IMR-90 (cell line): ENCODE data around the gene TWIST2.

Source experiments
- CEBPB ChIP-seq: IDR thresholded peaks from 2 replicates; pipeline ENCODE4 v1.6.1; 2012; ENCODE audit warnings: low read depth, low read length, improper control_type of control experiment
- CHD1 ChIP-seq: IDR thresholded peaks from 2 replicates; pipeline ENCODE4 v1.6.1; 2012; ENCODE audit warnings: low read depth, low read length, improper control_type of control experiment
- CTCF ChIP-seq: conservative IDR thresholded peaks from 2 replicates; pipeline ENCODE4 v1.5.1; 2012; ENCODE audit warnings: mild to moderate bottlenecking, low read depth, low read length, improper control_type of control experiment
- ELK1 ChIP-seq: fragments of 150-350 bp; IDR thresholded peaks from 2 replicates; pipeline ENCODE4 v1.6.1; 2016; ENCODE audit warnings: low read depth, mild to moderate bottlenecking, low read length, moderate library complexity, borderline replicate concordance
- MAFK ChIP-seq: IDR thresholded peaks from 2 replicates; pipeline ENCODE4 v1.6.1; 2012; ENCODE audit warnings: low read depth, low read length, improper control_type of control experiment
- MAZ ChIP-seq: IDR thresholded peaks from 2 replicates; pipeline ENCODE4 v1.6.1; 2012; ENCODE audit warnings: low read depth, mild to moderate bottlenecking, low read length, improper control_type of control experiment, moderate library complexity, borderline replicate concordance
- MXI1 ChIP-seq: IDR thresholded peaks from 2 replicates; pipeline ENCODE4 v1.6.1; 2012; ENCODE audit warnings: low read depth, mild to moderate bottlenecking, low read length, moderate library complexity, borderline replicate concordance
- NFE2L2 ChIP-seq: fragments of 150-350 bp; IDR thresholded peaks from 2 replicates; pipeline ENCODE4 v1.6.1; 2016; ENCODE audit warnings: low read depth, mild to moderate bottlenecking, low read length
- POLR2A ChIP-seq: IDR thresholded peaks from 2 replicates; pipeline ENCODE4 v1.6.1; 2012; ENCODE audit warnings: mild to moderate bottlenecking, low read depth, low read length
- USF2 ChIP-seq: fragments of 150-350 bp; IDR thresholded peaks from 2 replicates; pipeline ENCODE4 v1.6.1; 2017; ENCODE audit warnings: mild to moderate bottlenecking, antibody characterized with exemption, low read length, low read depth

GRCh38 chr2:238861766-238862315 lies 14.0 kb downstream of the TWIST2 start:
- no peak for TF ChIP-seq MXI1
- no peak for TF ChIP-seq POLR2A
- TF ChIP-seq MAFK = no peak
- TF ChIP-seq CTCF = no peak
- TF ChIP-seq MAZ = no peak
- TF ChIP-seq NFE2L2 = no peak
- no peak for TF ChIP-seq ELK1
- no peak for TF ChIP-seq CHD1
- TF ChIP-seq USF2 = no peak
- no peak for TF ChIP-seq CEBPB
